ENCODE data around the gene CMPK2. TPM values are rescaled to one million over a fixed set of nuclear protein-coding genes. Genes with fewer than 3 reads are reported as not detected.

Gene CMPK2
- total and polyA plus RNA-seq, 9 of the 15 experiments (the other 6 are each of a cell fraction or from before 2014, with no cell fraction given): 2.6 to 10.5 (median 5.0) TPM

GRCh38 chr2:6866275-6866671, 566 bp upstream of the CMPK2 start:
- FAIRE-seq (peak; percentile 89), DNase-seq (ENCODE audit: extremely low read depth in 1 of 4, low spot score in 3 of 4) (peak; percentile 29 to 72 (median 49)), ATAC-seq (peak; percentile 83)
- Histone ChIP-seq H3K9ac (ENCODE audit: insufficient read depth in 1 of 2, low read depth in 2 of 2, low read length in 2 of 2) (peak overlapping the region; percentile 80 to 93), H3K36me3 (ENCODE audit: control insufficient read depth, insufficient read depth, low read length) (peaks cover 7% of the 10 kb centered on the region; the same call in 1 of the 3 replicates), H3K27me3 (ENCODE audit: control insufficient read depth in 2 of 2, insufficient read depth in 2 of 2, low read length in 2 of 2) (no peaks in the 10 kb centered on the region), H4K20me1 (replicated peaks; ENCODE audit: control insufficient read depth, insufficient read depth, low read length) (no peaks in the 10 kb centered on the region), H2AFZ (ENCODE audit: low read depth, low read length) (peak overlapping the region; percentile 90), H3K27ac (ENCODE audit: extremely low read depth, low read depth, low read length) (peak overlapping the region; percentile 86), H3K9me1 (ENCODE audit: control insufficient read depth, insufficient read depth, low read length) (no peaks in the 10 kb centered on the region), H3K79me2 (ENCODE audit: control insufficient read depth, insufficient read depth, low read length) (peaks cover 4% of the 10 kb centered on the region; the same call in 1 of the 3 replicates), H3K9me3 (replicated peaks; ENCODE audit: control insufficient read depth, insufficient read depth, low read depth, low read length) (no peaks in the 10 kb centered on the region; the same call in 1 of the 2 replicates), H3K4me1 (replicated peaks in 1 of 2; ENCODE audit: control insufficient read depth in 2 of 2, insufficient read depth in 2 of 2, low read length in 2 of 2) (peaks cover 14 to 19% of the 10 kb centered on the region in 2 experiments), H3K4me2 (ENCODE audit: insufficient read depth, low read length) (peak overlapping the region; percentile 97), H3K4me3 (peak overlapping the region; percentile 58)
- ChIA-PET POLR2A (interaction anchor here (1.0 to 2.9 kb wide), 2 partner anchors 11 to 22 kb away, joined by 4 to 7 read pairs; partner anchors contain the start of gene RSAD2), CTCF (ENCODE audit: low intra/inter-chr PET ratio) (interaction anchor here (0.8 to 1.2 kb wide), 2 partner anchors 40 to 178 kb away, joined by 3 to 6 read pairs; no protein-coding TSS in a partner anchor)
- BruUV-seq (replicated peaks): no TSS peak
- in situ Hi-C loops (cut with MboI) (no loop called here), intact Hi-C loops (cut with micrococcal nuclease) (loop anchor here (1.0 to 2.0 kb wide), 4 partner anchors 14 to 45 kb away; no protein-coding TSS in a partner anchor)
- 18% methylated on average over 6 of the region's 9 CpGs for WGBS (ENCODE audit: insufficient coverage, low coverage, missing lambda C conversion rate)
- TF ChIP-seq ARID2 (IDR thresholded peaks at IDR 0.05) (0 out of 2 replicates have a peak, but pooled peaks have one; percentile 43), ARID1B (IDR thresholded peaks at IDR 0.05) (peak; percentile 22; the same call in 1 of the 2 replicates), ARNT (IDR thresholded peaks at IDR 0.05) (peak in 1 of 2 experiments; percentile 64; a peak in 2 of 4 replicates), ZEB2 (IDR thresholded peaks at IDR 0.05) (peak; percentile 99), BCOR (IDR thresholded peaks at IDR 0.05) (peak; percentile 38; the same call in 1 of the 2 replicates), ZSCAN32 (CRISPR knock-in tag; IDR thresholded peaks at IDR 0.05) (no peak), ATF1 (CRISPR knock-in tag; IDR thresholded peaks at IDR 0.05) (no peak), ATF1 (tag; IDR thresholded peaks at IDR 0.05) (no peak; the same call in 1 of the 2 replicates), YBX1 (IDR thresholded peaks at IDR 0.05) (no peak), ILF3 (IDR thresholded peaks at IDR 0.05; ENCODE audit: borderline replicate concordance) (no peak), ZNF224 (CRISPR knock-in tag; IDR thresholded peaks at IDR 0.05) (0 out of 2 replicates have a peak, but pooled peaks have one; percentile 3), ELF2 (CRISPR knock-in tag; IDR thresholded peaks at IDR 0.05) (no peak), SMC3 (conservative IDR thresholded peaks at IDR 0.05; ENCODE audit: insufficient read depth, low read depth, low read length) (0 out of 2 replicates have a peak, but pooled peaks have one; percentile 19), STAG1 (CRISPR knock-in tag; IDR thresholded peaks at IDR 0.05; ENCODE audit: borderline replicate concordance) (no peak), RNF2 (IDR thresholded peaks at IDR 0.05) (0 out of 2 replicates have a peak, but pooled peaks have one; percentile 10), ZFPM2 (CRISPR knock-in tag; IDR thresholded peaks at IDR 0.05) (no peak), TRIM24 (IDR thresholded peaks at IDR 0.05) (peak in 1 of 2 experiments; percentile 33; a peak in 1 of 4 replicates), ELF4 (CRISPR knock-in tag; IDR thresholded peaks at IDR 0.05) (0 out of 2 replicates have a peak, but pooled peaks have one; percentile 9), CBX5 (IDR thresholded peaks at IDR 0.05; ENCODE audit: borderline replicate concordance, low read depth) (no peak)
- TF ChIP-seq, protein P1, sequence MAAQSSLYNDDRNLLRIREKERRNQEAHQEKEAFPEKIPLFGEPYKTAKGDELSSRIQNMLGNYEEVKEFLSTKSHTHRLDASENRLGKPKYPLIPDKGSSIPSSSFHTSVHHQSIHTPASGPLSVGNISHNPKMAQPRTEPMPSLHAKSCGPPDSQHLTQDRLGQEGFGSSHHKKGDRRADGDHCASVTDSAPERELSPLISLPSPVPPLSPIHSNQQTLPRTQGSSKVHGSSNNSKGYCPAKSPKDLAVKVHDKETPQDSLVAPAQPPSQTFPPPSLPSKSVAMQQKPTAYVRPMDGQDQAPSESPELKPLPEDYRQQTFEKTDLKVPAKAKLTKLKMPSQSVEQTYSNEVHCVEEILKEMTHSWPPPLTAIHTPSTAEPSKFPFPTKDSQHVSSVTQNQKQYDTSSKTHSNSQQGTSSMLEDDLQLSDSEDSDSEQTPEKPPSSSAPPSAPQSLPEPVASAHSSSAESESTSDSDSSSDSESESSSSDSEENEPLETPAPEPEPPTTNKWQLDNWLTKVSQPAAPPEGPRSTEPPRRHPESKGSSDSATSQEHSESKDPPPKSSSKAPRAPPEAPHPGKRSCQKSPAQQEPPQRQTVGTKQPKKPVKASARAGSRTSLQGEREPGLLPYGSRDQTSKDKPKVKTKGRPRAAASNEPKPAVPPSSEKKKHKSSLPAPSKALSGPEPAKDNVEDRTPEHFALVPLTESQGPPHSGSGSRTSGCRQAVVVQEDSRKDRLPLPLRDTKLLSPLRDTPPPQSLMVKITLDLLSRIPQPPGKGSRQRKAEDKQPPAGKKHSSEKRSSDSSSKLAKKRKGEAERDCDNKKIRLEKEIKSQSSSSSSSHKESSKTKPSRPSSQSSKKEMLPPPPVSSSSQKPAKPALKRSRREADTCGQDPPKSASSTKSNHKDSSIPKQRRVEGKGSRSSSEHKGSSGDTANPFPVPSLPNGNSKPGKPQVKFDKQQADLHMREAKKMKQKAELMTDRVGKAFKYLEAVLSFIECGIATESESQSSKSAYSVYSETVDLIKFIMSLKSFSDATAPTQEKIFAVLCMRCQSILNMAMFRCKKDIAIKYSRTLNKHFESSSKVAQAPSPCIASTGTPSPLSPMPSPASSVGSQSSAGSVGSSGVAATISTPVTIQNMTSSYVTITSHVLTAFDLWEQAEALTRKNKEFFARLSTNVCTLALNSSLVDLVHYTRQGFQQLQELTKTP (IDR thresholded peaks at IDR 0.05; ENCODE audit: low read depth in 1 of 2, partially characterized antibody in 2 of 2): peak; percentile 51 to 59
- TF ChIP-seq, protein P2, sequence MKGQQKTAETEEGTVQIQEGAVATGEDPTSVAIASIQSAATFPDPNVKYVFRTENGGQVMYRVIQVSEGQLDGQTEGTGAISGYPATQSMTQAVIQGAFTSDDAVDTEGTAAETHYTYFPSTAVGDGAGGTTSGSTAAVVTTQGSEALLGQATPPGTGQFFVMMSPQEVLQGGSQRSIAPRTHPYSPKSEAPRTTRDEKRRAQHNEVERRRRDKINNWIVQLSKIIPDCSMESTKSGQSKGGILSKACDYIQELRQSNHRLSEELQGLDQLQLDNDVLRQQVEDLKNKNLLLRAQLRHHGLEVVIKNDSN (CRISPR knock-in tag; IDR thresholded peaks at IDR 0.05): peak; percentile 19; the same call in 1 of the 2 replicates

Data from K562 (cell line).